Hepatocyte (in vitro differentiated cells): ENCODE measurements around the gene KRTAP5-6. TPM values are rescaled to one million over a fixed set of nuclear protein-coding genes. Genes with fewer than 3 reads are reported as not detected.

Experiments
- DNase-seq: peaks from one replicate; pipeline ENCODE4 v3.0.0-alpha.2; 2016; ENCODE audit warnings: low spot score
- H2AFZ ChIP-seq: fragments of 200-600 bp; sonication (generic); 2 replicates; pipeline ENCODE4 v1.6.0; 2016; ENCODE audit warnings: antibody characterized with exemption, mild to moderate bottlenecking
- H3K27ac ChIP-seq: fragments of 200-600 bp; sonication (generic); 2 replicates; pipeline ENCODE4 v1.5.1; 2016; ENCODE audit warnings: mild to moderate bottlenecking
- H3K27me3 ChIP-seq: fragments of 200-600 bp; sonication (generic); 2 replicates; pipeline ENCODE4 v1.6.1; 2016
- H3K36me3 ChIP-seq: fragments of 200-600 bp; sonication (generic); replicated peaks from 2 replicates; pipeline ENCODE4 v1.5.1; 2016; ENCODE audit warnings: low read depth; ENCODE audit not compliant: insufficient read depth
- H3K4me1 ChIP-seq: fragments of 200-600 bp; sonication (generic); 2 replicates; pipeline ENCODE4 v1.5.1; 2016; ENCODE audit warnings: mild to moderate bottlenecking, moderate library complexity; ENCODE audit not compliant: insufficient read depth
- H3K4me2 ChIP-seq: fragments of 200-600 bp; sonication (generic); 2 replicates; pipeline ENCODE4 v1.6.0; 2016
- H3K4me3 ChIP-seq: fragments of 200-600 bp; sonication (generic); 2 replicates; pipeline ENCODE4 v1.5.1; 2016; ENCODE audit warnings: mild to moderate bottlenecking
- H3K79me2 ChIP-seq: fragments of 200-600 bp; sonication (generic); 2 replicates; pipeline ENCODE4 v1.6.0; 2017; ENCODE audit warnings: mild to moderate bottlenecking
- H3K9me2 ChIP-seq: fragments of 200-600 bp; sonication (generic); replicated peaks from 2 replicates; pipeline ENCODE4 v1.6.0; 2017; ENCODE audit warnings: mild to moderate bottlenecking; ENCODE audit not compliant: insufficient read depth
- H3K9me3 ChIP-seq: fragments of 200-600 bp; sonication (generic); 2 replicates; pipeline ENCODE4 v1.5.1; 2016; ENCODE audit warnings: low read depth, mild to moderate bottlenecking
- H4K20me1 ChIP-seq: fragments of 200-600 bp; sonication (generic); 2 replicates; pipeline ENCODE4 v1.6.0; 2016; ENCODE audit warnings: mild to moderate bottlenecking; ENCODE audit not compliant: insufficient read depth, poor library complexity, severe bottlenecking
- EZH2 ChIP-seq: fragments of 200-600 bp; sonication (generic); IDR thresholded peaks from 2 replicates; pipeline ENCODE4 v1.6.1; 2016; ENCODE audit warnings: antibody characterized with exemption, mild to moderate bottlenecking, borderline replicate concordance
- EZH2phosphoT487 ChIP-seq: fragments of 200-600 bp; sonication (generic); IDR thresholded peaks from one replicate; pipeline ENCODE4 v1.6.1; 2018; ENCODE audit warnings: antibody characterized with exemption, mild to moderate bottlenecking, low read depth, moderate library complexity; ENCODE audit not compliant: unreplicated experiment, severe bottlenecking
- WGBS: methylation state at CpG from one replicate; pipeline ENCODE4 v1.1.6; 2016; ENCODE audit warnings: low lambda C conversion rate; ENCODE audit errors: missing lambda C conversion rate; 5-methylcytosine and 5-hydroxymethylcytosine counted together
- polyA plus RNA-seq: library from polyadenylated mRNA; unstranded; fragments of >200 nt; fragmentation: Nextera tagmentation; extraction: Ambion mirVana; gene quantifications from 2 replicates; pipeline ENCODE4 v1.2.1, GENCODE V29; 2016
- total RNA-seq: library from RNA; depleted of rRNA; stranded (reverse); fragments of >200 nt; gene quantifications from 2 replicates; pipeline ENCODE4 v1.2.3, GENCODE V29; 2014
- TF ChIP-seq, protein P1 (sequence below): fragments of 200-600 bp; sonication (generic); IDR thresholded peaks from 2 replicates; pipeline ENCODE4 v1.5.1; 2016; ENCODE audit warnings: antibody characterized with exemption, mild to moderate bottlenecking; ENCODE audit not compliant: poor library complexity

Gene KRTAP5-6
- total and polyA plus RNA-seq, 2 experiments from 2014 or later = not detected

DNA sequence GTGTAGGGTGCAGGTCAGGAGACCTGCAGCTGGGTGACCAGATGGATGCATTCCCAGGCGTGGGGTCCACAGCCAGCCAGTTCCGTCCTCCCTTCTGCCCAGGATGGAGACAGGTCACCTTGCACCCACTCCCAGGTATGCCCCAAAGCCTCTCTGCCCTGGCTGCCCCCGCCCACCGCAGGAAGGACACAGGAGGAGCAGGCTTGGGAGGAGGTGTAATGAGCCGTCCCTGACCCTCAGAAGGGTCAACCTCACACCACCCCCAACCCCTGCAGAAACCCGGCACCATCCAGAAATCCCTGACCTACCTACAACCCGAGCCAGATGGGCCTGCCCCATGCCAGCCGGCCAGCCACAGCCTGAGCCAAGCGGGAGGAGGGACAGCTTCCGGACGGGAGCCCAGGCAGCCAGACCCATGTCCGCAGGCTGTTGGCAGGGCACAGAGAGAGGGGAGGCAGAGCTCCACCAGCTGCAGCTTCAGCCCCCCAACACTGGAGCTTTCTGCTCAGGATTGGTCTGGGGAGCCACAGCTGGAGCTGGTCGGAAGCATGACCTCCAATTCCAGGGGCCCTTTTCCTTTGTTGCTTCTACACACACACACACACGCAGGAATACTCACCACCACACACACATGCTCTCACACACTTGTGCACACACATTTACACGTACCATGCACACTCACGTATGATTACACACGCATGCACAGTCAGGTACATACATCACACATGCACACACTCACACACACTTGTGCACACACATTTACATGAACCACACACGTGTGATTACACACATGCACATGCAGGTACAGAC is 48.1 kb downstream of the KRTAP5-6 start:
- H3K27me3 ChIP-seq = peaks cover 9% of the 10 kb centered on the region
- H3K4me3 ChIP-seq = no peak overlapping the region
- no peaks in the 10 kb centered on the region for H3K79me2 ChIP-seq
- 83% methylated on average over 18 of the region's 18 CpGs for WGBS
- no peak overlapping the region for H2AFZ ChIP-seq
- no peak overlapping the region for H3K4me2 ChIP-seq
- TF ChIP-seq EZH2phosphoT487 (no peak), EZH2 (no peak)
- TF ChIP-seq, protein P1, sequence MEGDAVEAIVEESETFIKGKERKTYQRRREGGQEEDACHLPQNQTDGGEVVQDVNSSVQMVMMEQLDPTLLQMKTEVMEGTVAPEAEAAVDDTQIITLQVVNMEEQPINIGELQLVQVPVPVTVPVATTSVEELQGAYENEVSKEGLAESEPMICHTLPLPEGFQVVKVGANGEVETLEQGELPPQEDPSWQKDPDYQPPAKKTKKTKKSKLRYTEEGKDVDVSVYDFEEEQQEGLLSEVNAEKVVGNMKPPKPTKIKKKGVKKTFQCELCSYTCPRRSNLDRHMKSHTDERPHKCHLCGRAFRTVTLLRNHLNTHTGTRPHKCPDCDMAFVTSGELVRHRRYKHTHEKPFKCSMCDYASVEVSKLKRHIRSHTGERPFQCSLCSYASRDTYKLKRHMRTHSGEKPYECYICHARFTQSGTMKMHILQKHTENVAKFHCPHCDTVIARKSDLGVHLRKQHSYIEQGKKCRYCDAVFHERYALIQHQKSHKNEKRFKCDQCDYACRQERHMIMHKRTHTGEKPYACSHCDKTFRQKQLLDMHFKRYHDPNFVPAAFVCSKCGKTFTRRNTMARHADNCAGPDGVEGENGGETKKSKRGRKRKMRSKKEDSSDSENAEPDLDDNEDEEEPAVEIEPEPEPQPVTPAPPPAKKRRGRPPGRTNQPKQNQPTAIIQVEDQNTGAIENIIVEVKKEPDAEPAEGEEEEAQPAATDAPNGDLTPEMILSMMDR = no peak
- H3K4me1 ChIP-seq = peaks cover 14% of the 10 kb centered on the region
- H3K9me3 ChIP-seq = no peaks in the 10 kb centered on the region
- DNase-seq = no peak
- no peaks in the 10 kb centered on the region for H4K20me1 ChIP-seq
- H3K36me3 ChIP-seq = no peaks in the 10 kb centered on the region
- H3K27ac ChIP-seq = no peak overlapping the region
- H3K9me2 ChIP-seq = no peaks in the 10 kb centered on the region

DNA sequence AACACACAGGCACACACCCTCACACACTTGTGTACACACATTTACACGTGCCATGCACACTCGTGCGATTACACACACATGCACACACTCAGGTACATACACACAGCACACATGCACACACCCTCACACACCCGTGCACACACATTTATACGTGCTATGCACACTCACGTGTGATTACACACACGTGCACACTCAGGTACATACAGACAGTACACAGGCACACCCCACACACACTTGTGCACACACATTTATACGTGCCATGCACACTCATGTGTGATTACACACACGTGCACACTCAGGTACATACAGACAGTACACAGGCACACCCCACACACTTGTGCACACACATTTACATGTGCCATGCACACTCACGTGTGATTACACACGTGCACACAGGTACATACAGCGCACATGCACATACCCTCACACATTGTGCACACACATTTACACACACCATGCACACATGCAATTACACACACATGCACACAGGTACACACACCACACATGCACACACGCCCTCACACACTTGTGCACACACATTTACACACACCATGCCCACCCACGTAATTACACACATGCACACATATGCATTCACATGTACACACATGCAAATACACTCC is 48.8 kb downstream of the KRTAP5-6 start:
- Histone ChIP-seq H3K27ac (no peak overlapping the region), H3K4me3 (no peak overlapping the region), H3K4me1 (peaks cover 17% of the 10 kb centered on the region), H3K36me3 (no peaks in the 10 kb centered on the region), H4K20me1 (no peaks in the 10 kb centered on the region), H3K9me3 (no peaks in the 10 kb centered on the region), H3K4me2 (no peak overlapping the region), H3K9me2 (no peaks in the 10 kb centered on the region), H3K79me2 (no peaks in the 10 kb centered on the region), H3K27me3 (peaks cover 9% of the 10 kb centered on the region), H2AFZ (no peak overlapping the region)
- DNase-seq = no peak
- TF ChIP-seq EZH2 (no peak), EZH2phosphoT487 (no peak)
- TF ChIP-seq, protein P1 = no peak
- 90% methylated on average over 14 of the region's 14 CpGs for WGBS

DNA sequence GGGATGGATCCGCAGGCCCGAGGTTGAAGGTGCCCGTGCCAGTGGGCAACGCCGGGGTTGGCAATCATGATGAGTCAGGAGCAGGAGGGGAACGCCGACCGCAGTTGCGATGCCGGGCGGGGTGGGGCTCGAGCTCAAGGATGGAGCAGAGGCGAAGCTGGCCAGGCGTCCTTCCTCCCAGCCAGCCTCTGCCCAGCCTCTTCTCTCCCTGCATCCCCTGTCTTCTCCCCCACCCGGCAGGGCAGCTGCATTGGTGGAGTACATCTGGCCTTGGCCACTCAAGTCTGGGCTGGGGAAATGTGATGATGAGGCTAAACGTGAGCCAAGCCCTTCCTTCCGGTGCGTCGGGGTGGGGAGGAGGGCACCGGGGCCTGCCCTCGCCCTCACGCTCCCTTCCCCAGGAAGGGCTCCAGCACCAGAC is 49.5 kb downstream of the KRTAP5-6 start:
- Histone ChIP-seq H3K4me1 (peaks cover 17% of the 10 kb centered on the region), H3K9me2 (no peaks in the 10 kb centered on the region), H3K79me2 (no peaks in the 10 kb centered on the region), H3K27ac (no peak overlapping the region), H4K20me1 (no peaks in the 10 kb centered on the region), H3K4me2 (no peak overlapping the region), H2AFZ (no peak overlapping the region), H3K27me3 (peaks cover 9% of the 10 kb centered on the region), H3K9me3 (no peaks in the 10 kb centered on the region), H3K4me3 (no peak overlapping the region), H3K36me3 (no peaks in the 10 kb centered on the region)
- TF ChIP-seq EZH2 = no peak
- TF ChIP-seq, protein P1 = no peak
- TF ChIP-seq EZH2phosphoT487 = no peak
- no peak for DNase-seq
- WGBS = 96% methylated on average over 19 of the region's 22 CpGs
